Frontal cortex (tissue), 4 donors: ENCODE measurements around the gene CFDP1. TPM values are rescaled to one million over a fixed set of nuclear protein-coding genes. Genes with fewer than 3 reads are reported as not detected.
"Not testable (repeated sequence)": the region's sequence is repeated elsewhere in the genome, so short reads cannot be mapped to it uniquely, and the experiment has no call there.

ENCODE experiments used
- DNase-seq, 2 donors: peaks; one replicate each; pipeline ENCODE4 v3.0.0; 2012; ENCODE audit warnings: low spot score in 2 of 2
- FAIRE-seq: peaks from 2 replicates; lab custom pipeline; 2012; peaks lifted over from hg19 to GRCh38; lab: Jason Lieb, UNC
- total RNA-seq: library from RNA; depleted of rRNA; stranded (reverse); fragments of >200 nt; gene quantifications from one replicate; pipeline ENCODE4 v1.2.3, GENCODE V29; 2014
- donor health status: control.
- donor health status: control.
- donor health status: control.

Gene CFDP1
- total RNA-seq, 1 donor from 2014 or later, result 60.3 TPM

DNA sequence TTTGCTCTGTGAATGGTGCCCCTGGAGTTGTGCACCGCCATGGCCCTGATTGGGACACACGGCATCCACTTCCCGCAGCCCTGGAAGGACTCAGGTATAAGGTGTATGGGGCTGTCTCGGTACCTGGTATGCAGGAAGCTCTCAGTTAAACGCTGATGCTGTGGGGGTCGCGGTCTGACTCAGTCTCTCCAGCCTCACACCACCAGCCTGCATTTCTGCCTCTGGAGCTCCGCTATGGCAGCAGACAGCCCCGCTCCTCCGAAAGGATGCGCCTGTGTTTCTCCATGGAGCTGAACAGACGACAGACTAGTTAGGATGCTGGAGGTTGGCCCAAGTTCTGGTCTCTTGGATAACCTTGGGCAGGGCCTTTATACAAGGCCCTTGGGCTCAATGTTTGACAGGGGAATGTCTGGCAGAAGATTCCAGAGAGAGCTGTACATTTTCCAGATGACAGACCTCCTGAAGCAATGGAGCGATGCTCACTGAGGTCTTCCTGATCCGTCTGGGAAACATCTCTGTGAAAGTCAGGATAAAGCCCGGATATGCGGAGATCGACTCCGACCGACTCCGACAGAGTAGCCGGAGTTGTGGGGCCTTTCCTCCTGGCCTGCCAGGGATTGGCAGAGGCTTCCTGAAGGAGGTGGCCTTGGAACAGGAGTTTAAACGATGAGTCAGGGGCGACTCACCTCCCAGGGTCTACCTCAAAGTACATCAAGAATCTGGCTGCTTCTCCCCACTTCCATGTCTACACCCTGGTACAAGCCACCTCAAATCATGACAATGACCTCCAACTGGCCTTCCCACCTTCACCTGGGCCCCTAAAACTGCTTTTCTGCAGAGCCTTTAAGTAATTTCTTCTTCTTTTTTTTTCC lies 160.0 kb downstream of the CFDP1 start:
- FAIRE-seq, result no peak
- DNase-seq, result no peak

DNA sequence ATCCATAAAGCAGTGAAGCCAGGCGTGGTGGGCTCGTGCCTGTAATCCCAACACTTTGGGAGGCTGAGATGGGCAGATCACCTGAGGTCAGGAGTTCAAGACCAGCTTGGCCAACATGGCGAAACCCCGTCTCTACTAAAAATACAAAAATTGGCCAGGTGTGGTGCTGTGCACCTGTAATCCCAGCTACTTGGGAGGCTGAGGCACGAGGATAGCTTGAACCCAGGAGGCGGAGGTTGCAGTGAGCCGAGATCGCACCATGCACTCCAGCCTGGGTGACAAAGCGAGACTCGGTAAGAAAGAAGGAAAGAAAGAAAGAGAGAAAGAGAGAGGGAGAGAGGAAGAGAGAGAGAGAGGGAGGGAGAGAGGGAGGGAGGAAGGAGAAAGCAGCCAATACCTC lies 160.7 kb downstream of the CFDP1 start:
- FAIRE-seq, DNase-seq: not testable (repeated sequence)

DNA sequence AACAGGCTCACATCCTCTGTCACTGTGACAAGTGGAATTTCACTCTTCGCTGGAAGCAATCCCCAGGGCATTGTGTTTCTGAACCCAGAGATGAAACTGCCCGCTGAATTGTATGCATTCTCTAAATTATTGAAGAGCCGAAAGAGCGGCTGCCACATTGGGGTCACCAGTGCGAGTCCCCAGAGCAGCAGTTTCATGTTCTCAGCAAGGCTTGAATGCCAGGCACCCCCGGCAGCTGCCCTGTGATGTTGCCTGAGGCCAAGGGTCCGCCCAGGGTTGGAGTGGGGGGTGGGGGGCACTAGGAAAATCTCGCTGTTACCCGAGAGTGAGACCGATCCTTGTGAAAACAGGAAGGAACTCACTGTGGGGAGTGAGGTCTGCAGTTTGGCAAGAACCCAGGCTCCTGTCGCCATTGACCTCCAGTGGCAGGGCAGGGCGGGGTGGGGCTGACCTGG lies 161.2 kb downstream of the CFDP1 start:
- no peak for DNase-seq
- FAIRE-seq, result no peak

DNA sequence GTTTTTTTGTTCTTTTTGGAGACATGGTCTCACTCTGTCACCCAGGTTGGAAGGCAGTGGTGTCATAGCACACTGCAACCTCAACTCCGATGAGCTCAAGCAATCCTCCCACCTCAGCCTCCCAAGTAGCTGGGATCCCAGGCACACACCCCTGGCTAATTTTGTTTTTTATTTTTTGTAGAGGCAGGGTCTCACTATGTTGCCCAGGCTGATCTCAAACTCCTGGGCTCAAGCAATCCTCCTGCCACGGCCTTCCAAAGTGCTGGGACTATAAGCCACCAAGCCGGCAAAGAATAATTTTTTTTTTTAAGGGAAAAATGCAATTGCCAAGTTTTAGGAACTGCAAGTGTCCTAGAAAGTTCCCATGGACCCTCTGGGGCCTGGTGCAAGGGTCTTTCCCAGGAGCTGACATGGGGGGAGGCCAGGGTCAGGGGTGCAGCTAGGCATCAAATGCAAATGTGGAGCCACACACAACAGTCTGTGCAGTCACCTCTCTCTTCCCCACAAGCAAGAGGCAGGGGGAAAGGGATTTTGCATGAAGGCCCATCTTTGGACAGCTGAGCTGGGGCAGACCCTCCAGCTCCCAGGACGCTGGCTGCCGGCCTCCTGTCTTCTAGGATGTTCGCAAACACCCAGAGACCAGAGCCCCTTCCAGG lies 161.7 kb downstream of the CFDP1 start:
- FAIRE-seq (no peak), DNase-seq (no peak)

DNA sequence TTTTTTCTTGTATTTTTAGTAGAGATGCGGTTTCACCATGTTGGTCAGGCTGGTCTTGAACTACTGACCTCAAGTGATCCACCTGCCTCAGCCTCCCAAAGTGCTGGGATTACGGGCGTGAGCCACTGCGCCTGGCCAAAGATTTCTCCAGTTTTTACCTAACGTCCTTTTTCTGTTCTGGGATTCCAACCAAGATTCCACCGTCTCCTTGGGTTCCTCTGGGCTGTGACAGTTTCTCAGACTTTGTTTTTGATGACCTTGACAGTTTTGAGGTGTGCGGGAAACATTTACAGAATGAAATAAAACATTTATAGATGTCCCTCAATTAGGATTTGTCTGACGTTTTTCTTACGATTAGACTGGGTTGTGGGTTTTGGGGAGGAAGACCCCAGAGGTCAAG lies 163.9 kb downstream of the CFDP1 start:
- FAIRE-seq, result not testable (repeated sequence)

DNA sequence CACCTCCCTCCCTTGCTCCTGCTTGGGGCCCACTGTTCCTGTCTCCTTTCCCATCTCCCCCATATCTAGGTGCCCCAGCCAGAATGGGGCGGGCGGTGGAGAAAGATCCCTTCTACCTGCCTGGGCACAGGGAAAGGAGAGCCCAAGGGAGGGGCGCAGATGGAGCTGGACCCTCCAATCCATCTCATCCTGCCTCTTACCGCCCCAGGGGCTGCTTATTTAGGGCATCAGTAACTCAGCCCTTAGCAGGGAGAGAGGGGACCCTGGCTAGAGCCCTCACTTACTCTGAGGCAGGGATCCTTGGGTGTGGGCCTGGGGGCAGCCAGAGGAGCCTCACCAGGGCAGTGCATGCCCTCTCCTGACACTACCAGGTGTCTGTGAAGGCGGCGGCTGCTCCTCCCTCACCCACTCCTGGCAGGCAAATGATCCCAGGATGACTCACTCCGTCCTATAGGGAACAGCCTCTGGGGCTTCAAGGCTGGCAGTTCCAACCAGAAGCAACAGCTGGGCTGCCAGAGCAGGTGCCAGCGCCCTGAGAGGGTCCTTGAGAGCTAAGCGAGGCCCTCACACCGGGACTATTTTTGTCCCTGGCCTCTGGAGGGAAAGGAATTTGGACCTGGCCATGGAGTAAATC lies 165.6 kb downstream of the CFDP1 start:
- FAIRE-seq, result no peak

More for the DNA sequence above, 163.9 kb downstream of the CFDP1 start:
- DNase-seq, result not testable (repeated sequence)

DNA sequence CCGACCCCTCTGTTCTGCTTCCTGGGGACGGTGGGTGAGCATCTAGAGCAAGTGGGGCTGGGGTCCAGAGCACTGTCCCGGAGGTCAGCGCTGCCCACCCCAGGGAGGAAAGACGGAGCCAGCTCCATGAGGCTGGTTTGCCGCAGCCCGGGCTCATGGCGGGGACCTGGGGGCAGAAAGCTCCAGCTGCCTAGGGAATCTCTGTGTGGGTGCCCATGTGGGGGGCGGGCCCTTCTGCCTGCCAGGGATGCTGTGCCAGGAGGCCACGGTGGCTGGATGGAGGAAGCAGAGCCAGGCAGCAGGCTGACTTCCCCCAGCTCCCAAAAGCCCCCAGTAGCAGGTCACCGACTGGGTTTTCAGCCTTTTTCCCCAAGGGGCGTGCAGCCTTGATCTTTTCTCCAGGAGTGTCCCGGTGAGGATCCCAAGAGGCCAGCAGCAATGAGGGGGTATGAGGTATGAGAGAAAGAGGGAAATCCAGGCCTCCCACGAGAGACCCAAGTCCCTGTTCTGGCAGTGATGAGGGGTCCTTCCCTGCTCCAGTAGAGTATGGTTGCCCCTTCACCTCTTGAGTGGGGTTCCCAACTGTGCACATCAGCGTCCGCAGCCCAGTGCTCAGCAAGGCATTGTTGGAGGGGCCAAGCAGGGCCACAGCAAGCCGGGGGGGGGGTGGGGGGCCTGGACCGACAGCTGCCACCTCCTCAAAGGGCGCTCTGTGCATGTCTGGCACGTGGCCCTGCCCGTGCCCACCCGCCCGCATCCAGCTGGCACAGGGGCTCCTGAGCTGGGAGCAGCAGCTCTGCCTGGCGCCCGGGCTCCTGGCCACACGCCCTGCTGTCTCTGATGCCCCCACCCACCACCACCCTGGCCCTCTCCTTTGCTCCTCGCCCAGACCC lies 166.3 kb downstream of the CFDP1 start:
- peak; percentile 49 to 77 for DNase-seq
- no peak for FAIRE-seq

More for the DNA sequence above, 165.6 kb downstream of the CFDP1 start:
- peak; percentile 49 to 75 for DNase-seq

DNA sequence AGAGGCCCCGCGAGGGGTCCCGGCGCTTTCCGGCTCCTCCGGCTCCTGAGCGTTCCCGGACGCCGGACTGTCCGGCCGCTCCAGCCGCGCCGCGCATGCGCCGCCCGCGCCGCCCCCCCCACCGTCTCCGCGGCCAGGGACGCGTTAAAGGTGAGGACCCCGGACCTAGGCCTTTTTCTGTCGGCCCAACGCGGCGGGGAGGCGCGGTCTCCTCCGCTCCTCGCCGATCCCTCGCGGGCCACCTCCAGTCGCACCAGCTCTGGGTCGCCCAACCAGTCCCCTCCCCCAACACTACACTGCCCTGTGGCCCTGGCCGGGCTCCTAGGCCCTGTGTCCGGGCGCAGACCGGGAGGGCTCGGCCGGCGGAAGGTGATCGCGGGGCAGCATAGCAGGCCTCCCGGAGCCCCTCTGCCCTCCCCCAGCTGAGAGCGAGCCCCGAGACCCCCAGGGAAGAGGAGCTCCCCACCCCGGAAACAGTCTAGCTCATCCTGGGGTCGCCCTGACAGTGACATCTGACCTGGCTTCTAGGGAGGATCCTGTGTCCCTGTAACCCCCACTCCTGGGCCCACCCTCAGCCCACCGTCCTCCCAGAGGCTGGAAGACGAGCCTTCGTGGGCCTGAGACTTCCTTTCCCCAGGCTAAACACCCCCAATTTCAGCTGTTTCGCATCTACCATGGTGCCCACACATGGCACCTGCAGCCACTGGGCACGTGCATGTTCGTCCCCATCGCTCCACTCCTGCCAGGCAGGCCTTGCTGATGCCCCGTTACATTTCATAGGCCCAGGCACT lies 167.2 kb downstream of the CFDP1 start:
- FAIRE-seq (no peak), DNase-seq (peak; percentile 93 to 96)

DNA sequence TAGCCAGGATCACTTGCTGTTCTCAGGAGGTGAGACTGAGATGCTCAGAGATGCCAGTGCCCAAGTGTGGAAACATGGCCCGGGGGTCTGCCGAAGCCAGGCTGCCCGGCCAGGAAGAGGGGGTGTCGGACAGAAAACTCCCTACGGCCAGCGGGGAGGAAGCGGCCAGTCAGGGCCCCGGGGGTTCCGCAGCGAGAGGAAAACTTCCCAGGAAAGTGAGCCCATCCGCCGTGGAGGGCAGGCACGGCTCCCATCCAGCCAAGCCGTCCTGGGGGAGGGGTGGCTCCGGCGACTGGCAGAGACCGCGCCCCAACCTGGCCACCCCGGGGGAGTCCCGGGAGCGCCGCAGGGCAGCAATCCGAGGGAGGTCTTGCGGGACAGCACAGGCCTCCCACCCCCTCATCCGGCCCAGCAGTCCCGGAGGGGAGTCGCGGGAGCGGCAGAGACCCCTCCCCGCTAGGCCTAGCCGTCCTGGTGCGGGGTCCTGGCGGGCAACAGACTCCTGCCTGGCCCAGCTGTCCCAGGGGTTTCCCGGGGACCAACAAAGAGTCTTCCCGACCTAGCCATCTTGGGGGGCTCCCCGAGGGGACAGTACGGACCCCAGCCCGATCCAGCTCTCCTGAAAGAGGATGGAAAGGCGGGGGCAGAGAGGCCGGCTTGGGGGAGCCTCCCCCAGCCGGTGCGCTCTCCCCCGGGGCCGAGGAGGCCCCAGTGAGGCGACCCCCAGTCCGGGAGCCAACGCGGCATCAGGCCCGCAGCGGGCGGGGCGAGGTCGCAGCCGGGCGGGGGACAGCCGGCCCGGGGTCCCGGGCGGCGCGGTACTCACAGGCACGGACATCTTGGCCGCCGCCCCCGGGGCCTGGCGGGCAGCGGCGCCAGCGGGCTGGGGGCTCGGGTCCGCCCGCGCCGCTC lies 168.0 kb downstream of the CFDP1 start:
- DNase-seq, result peak in 1 of 2 donors; percentile 66

DNA sequence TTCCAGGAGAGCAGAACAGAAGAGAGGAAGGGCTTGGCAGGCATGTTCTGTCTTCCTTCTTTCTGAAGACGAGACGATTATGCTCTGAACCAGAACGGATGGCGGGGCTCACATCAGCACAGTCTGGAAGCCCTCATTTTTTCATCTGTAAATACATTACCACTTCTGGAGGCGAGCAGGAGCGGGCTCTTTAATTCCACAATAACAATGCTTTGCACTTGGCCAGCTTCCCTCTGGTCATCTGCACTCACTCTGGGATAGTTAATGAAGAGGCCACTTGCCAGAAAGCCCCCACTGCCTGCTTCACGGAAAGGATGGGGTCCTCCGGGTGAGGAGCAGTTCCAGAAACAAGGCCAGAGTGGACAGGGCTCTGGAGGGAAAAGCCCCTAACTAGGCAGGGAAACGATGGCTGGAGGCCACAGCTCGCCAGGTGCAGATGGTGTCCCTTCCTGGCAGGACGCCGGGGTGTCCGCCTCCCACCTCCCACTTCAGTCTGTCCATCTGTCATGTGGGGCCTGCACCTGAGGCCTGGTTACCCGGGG lies 168.8 kb downstream of the CFDP1 start:
- DNase-seq, result peak in 1 of 2 donors; percentile 50
- no peak for FAIRE-seq

More for the DNA sequence above, 168.0 kb downstream of the CFDP1 start:
- FAIRE-seq, result no peak

DNA sequence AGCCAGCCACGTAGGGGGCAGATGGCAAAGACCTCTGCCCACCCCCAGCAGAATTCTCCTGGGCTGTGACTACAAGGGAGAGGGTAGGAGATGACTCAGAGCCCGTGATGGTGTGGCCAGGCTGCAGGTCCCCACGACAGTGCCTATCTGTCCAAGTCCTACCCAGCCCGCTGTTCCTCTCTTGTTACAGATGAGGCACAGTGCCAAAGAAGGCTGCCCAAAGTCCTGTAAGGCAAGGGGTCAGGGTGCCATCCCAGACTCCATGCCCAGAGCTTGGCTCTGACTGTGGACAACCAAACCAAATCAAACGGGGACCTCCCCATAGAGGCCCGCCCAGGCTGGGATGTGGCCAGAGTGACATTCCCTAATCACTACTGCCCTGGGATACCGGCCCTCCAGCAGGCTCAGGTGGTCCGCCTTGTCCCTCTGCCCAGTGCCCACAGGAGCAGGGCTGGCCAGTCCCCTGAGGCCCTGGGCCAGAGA lies 169.3 kb downstream of the CFDP1 start:
- peak in 1 of 2 donors; percentile 35 for DNase-seq
- no peak for FAIRE-seq

DNA sequence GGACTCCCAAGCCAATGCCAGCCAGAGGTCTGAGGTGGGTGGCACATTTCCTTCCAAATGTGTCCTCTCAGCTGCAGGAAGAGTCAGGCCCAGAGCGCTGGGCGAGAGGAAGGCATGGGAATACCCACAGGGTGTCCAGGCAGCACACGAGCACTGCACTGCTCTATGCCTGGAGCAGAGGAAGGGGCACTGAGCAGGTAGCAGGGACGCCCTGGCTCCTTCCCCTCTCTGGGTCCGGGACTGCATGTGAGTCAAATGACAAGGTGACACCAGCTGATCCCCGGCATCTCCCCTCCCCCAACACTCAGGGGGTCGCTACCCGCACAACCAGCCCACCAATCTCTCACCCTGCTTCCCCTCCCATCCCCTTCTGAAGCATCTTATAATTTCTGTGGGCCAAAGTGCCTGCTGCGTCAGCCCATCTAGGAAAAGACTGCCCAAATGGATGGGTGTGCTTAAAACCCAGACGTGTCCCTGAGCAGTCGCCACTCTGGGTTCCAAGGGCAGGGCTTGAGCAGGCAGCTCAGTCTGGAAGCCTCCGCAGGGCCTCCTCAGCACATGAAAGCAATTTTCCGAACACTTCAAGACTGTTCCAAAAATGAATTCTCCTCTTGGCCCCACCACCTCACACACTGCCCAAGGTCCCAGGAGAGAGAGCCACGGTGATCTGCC lies 169.9 kb downstream of the CFDP1 start:
- FAIRE-seq, result no peak
- peak; percentile 13 to 21 for DNase-seq

DNA sequence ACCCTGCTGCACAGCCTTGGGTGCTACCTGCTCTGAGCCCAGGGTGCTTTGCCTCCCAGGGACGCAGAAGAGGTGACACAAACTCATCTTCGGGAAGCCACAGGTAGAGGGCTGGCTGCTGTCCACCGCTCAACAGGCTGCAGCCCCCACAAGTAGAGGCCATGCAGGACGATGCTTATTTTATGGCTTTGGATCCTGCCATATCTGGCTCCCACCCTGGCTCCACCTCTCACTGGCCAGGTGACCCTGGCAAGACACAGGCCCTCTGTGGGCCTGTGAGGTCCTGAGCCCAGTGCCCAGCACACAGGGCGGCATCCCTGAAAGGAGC lies 170.5 kb downstream of the CFDP1 start:
- FAIRE-seq, result no peak
- no peak for DNase-seq

DNA sequence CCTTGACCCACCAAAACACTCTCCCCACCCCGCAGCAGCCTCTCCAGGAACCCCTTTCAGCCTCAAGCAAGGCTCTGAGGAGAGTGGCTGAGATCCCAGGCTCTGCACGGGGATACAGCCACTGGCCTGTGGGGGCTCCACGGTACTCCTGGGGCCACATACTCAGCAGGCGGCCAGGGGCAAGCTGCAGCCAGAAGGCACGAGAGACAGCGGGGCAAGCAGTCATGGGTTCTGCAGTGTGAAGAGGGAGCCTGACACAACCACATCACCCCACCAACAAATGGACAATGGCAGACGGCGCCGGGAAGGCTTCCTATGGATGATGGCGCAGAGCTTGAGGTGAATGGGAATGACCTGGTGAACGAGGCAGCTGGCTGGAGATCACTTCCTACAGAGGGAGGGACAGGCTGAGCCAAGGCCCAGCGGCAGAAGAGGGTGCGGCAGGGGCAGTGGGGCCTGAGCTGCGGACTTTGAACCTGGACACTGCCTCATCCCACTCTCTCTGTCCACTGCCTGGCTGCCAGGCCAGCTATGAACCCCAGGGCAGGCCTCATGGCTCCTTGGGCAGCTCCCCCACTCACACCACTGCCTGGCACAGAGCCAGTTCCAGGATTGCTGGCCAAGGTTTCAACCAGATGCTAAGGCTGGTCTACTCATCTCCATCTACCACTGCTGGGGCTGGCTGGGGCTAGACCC lies 171.1 kb downstream of the CFDP1 start:
- DNase-seq (peak in 1 of 2 donors; percentile 3), FAIRE-seq (no peak)

DNA sequence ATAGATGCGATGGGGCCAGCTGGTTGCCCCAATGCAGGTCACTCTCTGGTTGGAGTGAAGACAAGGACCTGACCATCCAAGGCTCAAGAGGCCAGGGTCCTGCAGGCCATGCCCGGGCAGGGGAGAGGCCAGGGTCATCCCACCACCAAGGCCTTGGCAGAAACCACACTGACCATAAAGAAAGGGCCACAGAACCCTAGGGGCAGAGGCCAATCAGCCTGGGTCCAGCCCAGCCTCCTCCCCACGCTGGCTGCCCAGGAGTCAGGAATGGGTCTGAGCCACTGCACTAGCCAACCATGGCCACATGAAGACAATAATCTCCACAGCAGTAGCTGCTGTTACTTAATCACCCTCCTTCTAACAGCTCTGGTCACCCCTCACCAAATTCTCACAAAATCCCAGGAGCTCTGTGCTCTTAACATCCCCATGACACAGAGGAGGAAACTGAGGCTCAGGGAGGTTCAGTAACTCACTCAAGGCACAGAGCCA lies 171.7 kb downstream of the CFDP1 start:
- DNase-seq (peak in 1 of 2 donors; percentile 11), FAIRE-seq (no peak)
